Measurements from ENCODE around the gene KRTAP4-1. TPM values are rescaled to one million over a fixed set of nuclear protein-coding genes. Genes with fewer than 3 reads are reported as not detected.
"Not testable (repeated sequence)": the region's sequence is repeated elsewhere in the genome, so short reads cannot be mapped to it uniquely, and the experiment has no call there.

Gene KRTAP4-1
- polyA plus RNA-seq, 3 donors = not detected

GRCh38 chr17:41178341-41178740 lies 6.4 kb downstream of the KRTAP4-1 start:
- 81 to 94% (median 94%) methylated on average over 3 of the region's 3 CpGs for WGBS, 3 donors
- no peak overlapping the region for H3K27ac ChIP-seq (ENCODE audit: low read depth, low read length)

- 81 to 92% (median 91%) methylated on average over 6 to 7 of the region's 7 CpGs for WGBS, 3 donors
- no peak within 1 kb of the TSS for H3K27ac ChIP-seq (ENCODE audit: low read depth, low read length)
Observed at GRCh38 chr17:41177727-41178271, 6.9 kb downstream of the KRTAP4-1 start, which contains the start of gene KRTAP4-2. KRTAP4-2 (minus strand) TSS chr17:41178221; CDS start chr17:41178164, 57 bp downstream.

DNA sequence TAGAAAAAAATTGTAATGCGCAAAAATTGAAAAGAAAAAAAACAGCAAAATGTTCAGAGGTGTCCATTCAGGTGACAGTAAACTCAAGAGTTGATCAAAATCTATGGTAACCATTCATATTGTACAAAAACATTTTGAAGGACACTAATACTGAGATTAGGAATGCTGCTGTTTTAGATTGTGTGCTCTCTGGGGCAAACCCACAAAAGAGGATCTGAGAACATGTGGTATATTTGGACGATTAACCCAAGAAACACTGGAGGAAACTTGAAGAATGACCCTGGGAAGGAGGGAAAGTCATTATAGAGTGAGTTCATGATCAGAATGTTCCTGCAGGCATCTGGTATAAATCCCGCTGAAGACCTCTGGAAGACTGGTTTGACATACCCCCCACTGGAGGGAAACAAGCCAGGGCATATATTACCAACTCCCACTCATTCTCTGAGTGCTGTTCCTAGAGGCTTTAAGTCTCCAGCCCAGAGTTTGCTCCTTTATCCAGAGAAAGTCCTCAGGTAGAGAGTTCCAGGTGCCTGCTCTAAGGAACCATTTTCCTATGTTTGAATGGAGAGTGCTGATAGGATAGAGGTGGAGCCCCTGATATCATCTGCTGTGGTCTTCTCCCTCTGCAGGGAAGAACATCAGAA lies 7.8 kb downstream of the KRTAP4-1 start:
- no peak overlapping the region for H3K27ac ChIP-seq (ENCODE audit: low read depth, low read length)
- 65 to 81% (median 72%) methylated on average over 3 of the region's 3 CpGs for WGBS, 3 donors

DNA sequence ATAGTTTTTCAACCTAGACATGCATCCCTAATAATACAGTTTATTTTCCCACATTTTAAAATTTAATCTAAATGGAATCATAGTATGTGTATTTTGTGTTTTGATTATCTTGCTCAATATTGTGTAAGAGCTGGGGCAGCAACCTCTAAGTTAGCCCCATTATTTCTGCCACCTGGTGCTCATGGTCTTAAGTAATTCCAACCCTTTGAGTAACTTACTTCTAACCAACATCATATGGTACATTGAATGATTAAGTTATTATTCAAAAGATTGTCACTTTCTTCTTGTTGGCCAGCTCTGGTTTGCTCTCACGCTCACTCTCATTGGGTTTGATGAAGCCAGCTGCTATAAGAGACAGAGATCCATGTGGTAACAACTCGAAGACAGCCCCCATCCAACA lies 12.8 kb downstream of the KRTAP4-1 start:
- WGBS, 3 donors = 67 to 78% (median 73%) methylated on average over 2 of the region's 2 CpGs
- H3K27ac ChIP-seq (ENCODE audit: low read depth, low read length) = no peak overlapping the region

DNA sequence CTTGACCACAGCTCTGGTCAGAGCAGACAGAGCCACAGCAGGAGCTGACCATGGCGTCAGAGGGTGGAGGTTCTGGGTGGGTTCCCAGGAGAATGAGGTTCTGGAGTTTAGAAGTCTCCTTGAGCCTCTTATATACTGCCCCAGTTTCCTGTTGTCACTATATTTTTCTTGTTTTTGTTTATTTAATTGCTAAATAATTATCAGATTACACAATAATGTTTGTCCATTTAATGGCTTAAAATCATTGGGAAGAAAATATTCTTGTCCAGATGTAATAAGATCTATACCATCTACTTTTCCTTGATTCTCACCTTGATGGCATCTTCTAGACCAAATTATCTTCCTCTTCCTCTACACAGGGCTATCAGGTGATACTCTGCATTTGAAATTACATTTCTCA lies 16.6 kb downstream of the KRTAP4-1 start, which contains the start of gene KRTAP4-3:
KRTAP4-3 (minus strand) TSS at position 101 of the 400 bp plus-strand sequence; CDS start at position 52, 49 bp downstream.
- WGBS, 3 donors = 45 to 84% (median 65%) methylated on average over 1 of the region's 1 CpG
- H3K27ac ChIP-seq (ENCODE audit: low read depth, low read length) = no peak within 1 kb of the TSS

GRCh38 chr17:41167561-41167960 lies 17.1 kb downstream of the KRTAP4-1 start:
- no peak overlapping the region for H3K27ac ChIP-seq (ENCODE audit: low read depth, low read length)
- WGBS, 3 donors = 78 to 87% (median 80%) methylated on average over 7 of the region's 7 CpGs

GRCh38 chr17:41163828-41164227 lies 20.9 kb downstream of the KRTAP4-1 start:
- H3K27ac ChIP-seq (ENCODE audit: low read depth, low read length) = no peak overlapping the region
- WGBS, 3 donors = 69 to 81% (median 74%) methylated on average over 7 of the region's 7 CpGs

DNA sequence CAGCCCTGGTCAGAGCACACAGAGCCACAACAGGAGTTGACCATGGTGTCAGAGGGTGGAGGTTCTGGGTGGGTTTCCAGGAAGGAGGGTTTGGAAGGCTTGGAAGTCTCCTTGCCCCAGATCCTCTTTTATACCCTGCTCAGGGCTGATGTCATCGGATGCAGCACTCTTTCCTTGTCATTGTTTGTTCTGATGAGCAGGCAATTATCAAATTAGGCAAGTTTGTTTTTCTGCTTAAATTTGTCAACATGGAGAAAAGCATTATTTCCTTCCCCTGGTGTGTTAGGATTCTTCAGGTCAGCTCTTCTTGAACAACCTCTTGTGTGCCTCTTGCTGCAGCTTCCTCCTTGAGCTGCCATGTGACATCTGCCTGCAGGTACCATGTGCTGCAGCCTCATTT lies 24.1 kb downstream of the KRTAP4-1 start, which contains the start of gene KRTAP4-4:
KRTAP4-4 (minus strand) TSS at position 101 of the 400 bp plus-strand sequence; CDS start at position 44, 57 bp downstream.
- no peak within 1 kb of the TSS for H3K27ac ChIP-seq (ENCODE audit: low read depth, low read length)
- 80 to 91% (median 89%) methylated on average over 1 of the region's 1 CpG for WGBS, 3 donors

DNA sequence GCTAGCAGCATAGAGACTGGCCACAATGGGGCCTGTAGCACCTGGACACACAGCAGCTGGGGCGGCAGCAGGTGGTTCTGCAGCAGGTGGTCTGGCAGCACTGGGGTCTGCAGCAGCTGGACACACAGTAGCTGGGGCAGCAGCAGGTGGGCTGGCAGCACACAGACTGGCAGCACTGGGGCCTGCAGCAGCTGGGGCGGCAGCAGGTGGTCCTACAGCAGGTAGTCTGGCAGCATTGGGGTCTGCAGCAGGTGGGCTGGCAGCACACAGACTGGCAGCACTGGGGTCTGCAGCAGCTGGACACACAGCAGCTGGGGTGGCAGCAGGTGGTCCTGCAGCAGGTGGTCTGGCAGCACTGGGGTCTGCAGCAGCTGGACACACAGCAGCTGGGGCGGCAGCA lies 24.5 kb downstream of the KRTAP4-1 start:
- not testable (repeated sequence) for H3K27ac ChIP-seq (ENCODE audit: low read depth, low read length)
- WGBS, 3 donors = 81 to 87% (median 87%) methylated on average over 3 of the region's 3 CpGs

- WGBS, 3 donors = 8 to 18% (median 10%) methylated on average over 2 of the region's 2 CpGs
Observed at GRCh38 chr17:41153856-41154255, 30.9 kb downstream of the KRTAP4-1 start.

DNA sequence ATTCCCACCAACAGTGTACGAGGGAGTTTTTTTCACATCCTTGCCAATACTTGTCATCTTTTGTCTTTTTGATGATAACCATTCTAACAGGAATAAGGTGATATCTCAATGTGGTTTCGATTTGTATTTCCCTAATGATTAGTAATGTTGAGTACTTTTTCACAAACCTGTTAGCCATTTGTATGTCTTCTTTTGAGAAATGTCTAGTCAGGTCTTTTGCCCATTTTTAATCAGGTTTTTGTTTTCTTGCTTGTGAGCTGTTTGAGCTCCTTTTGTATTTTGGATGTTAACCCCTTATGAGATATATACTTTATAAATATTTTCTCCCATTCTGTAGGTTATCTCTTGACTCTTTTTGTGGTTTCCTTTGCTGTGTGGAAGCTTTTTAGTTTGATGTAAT lies 33.2 kb downstream of the KRTAP4-1 start:
- WGBS, 3 donors = 70 to 81% (median 76%) methylated on average over 2 of the region's 2 CpGs

More at GRCh38 chr17:41153856-41154255, 30.9 kb downstream of the KRTAP4-1 start:
- no peak overlapping the region for H3K27ac ChIP-seq (ENCODE audit: low read depth, low read length)

DNA sequence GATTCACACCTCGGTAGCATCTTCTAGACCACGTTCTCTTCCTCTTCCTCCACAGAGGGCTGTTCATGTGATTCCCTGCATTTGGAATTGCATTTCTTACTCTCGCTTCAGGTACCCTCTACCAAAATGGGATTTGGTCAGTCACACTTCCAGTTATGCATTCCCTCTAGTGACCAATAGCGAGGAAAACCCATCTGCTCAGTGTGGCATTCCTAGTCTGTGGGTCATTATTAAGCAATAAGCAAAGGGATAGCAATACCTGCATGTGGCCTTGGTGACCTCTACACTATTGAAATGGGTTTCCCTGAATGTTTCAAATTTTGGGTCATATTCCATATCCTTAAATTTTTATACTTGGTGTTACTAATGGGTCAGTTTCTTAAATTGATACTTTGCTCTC lies 34.7 kb downstream of the KRTAP4-1 start:
- 80 to 83% (median 83%) methylated on average over 4 of the region's 4 CpGs for WGBS, 3 donors
- no peak overlapping the region for H3K27ac ChIP-seq (ENCODE audit: low read depth, low read length)

More for the DNA sequence above, 33.2 kb downstream of the KRTAP4-1 start:
- no peak overlapping the region for H3K27ac ChIP-seq (ENCODE audit: low read depth, low read length)

- WGBS, 3 donors = 56 to 66% (median 62%) methylated on average over 2 of the region's 2 CpGs
- H3K27ac ChIP-seq (ENCODE audit: low read depth, low read length) = no peak within 1 kb of the TSS
Observed at GRCh38 chr17:41149652-41149985, 35.1 kb downstream of the KRTAP4-1 start, which contains the start of gene KRTAP4-5. KRTAP4-5 (minus strand) TSS chr17:41149825; CDS start chr17:41149767, 58 bp downstream.

- not testable (repeated sequence) for H3K27ac ChIP-seq (ENCODE audit: low read depth, low read length)
- 62 to 80% (median 78%) methylated on average over 10 of the region's 10 CpGs for WGBS, 3 donors
Observed at GRCh38 chr17:41148971-41149651, 35.6 kb downstream of the KRTAP4-1 start.

DNA sequence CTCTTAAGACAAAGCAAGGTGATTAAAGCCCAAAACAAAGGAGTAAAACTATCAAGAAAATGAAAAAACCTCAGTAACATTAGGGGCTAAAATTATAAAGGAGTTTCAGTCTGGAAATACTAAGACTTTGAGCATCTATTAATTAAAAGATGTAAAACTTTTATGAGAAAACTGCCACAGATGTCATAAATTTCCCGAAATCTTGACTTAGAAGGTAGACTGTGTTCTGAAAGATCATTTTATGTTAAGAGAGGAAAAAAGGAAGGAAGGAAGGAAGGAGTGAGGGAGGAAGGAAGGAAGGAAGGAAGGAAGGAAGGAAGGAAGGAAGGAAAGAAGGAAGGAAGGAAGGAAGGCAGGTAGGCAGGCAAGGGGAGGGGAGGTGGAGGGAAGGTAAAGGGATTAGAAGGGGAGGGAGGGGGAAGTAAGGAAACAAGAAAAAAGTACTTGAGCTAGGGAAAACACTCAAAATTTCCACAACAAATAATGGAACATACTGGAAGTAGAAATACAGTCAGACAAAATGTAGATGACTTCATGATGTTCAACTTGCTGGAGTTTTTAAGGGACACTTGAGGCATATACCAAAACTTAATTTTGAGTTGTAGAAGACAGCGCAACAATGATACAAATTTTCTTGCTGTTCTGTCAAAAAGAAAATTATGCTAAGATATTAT lies 37.0 kb downstream of the KRTAP4-1 start:
- WGBS, 3 donors = 85 to 94% (median 93%) methylated on average over 2 of the region's 2 CpGs

DNA sequence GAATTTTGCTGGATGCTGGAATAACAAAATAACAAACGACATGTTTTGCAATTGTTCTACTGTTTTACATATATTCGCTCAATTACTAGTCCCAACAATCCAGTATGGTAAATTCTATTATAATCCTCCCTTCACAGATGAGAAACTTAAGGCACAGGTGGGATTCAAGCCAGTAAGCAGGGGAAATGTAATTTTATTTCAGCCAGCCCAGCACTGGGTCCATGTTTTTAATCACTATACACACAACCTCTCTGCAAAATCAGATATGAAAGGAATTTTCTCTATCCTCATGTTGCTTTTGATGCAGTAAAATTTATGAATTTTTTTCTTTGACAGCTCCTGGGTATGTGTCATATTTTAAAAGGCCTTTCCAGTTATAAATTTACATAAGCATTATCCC lies 39.5 kb downstream of the KRTAP4-1 start:
- no peak overlapping the region for H3K27ac ChIP-seq (ENCODE audit: low read depth, low read length)
- WGBS, 3 donors = 76 to 90% (median 86%) methylated on average over 2 of the region's 2 CpGs

More for the DNA sequence above, 37.0 kb downstream of the KRTAP4-1 start:
- no peak overlapping the region for H3K27ac ChIP-seq (ENCODE audit: low read depth, low read length)

GRCh38 chr17:41144846-41145245 lies 39.9 kb downstream of the KRTAP4-1 start:
- H3K27ac ChIP-seq (ENCODE audit: low read depth, low read length) = no peak overlapping the region
- 80 to 86% (median 85%) methylated on average over 1 of the region's 1 CpG for WGBS, 3 donors

- H3K27ac ChIP-seq (ENCODE audit: low read depth, low read length) = no peak overlapping the region
Observed at GRCh38 chr17:41141361-41141760, 43.4 kb downstream of the KRTAP4-1 start.

Data from adipose tissue (tissue), 3 donors.